Muscle layer of duodenum (tissue), 2 donors: ENCODE results near the gene SPAG16.

Experiments used
- H3K27ac ChIP-seq: one replicate; pipeline ENCODE4 v1.7.0; 2013; ENCODE audit warnings: mild to moderate bottlenecking, low read length
- H3K27me3 ChIP-seq: one replicate; pipeline ENCODE4 v1.7.0; 2013; ENCODE audit warnings: low read depth, mild to moderate bottlenecking, control low read depth, low read length
- H3K36me3 ChIP-seq, 2 donors: one replicate each; pipeline ENCODE4 v1.7.0; 2013; ENCODE audit warnings: low read length in 2 of 2, control low read depth in 1 of 2, mild to moderate bottlenecking in 1 of 2; ENCODE audit not compliant: insufficient read depth in 2 of 2, control insufficient read depth in 1 of 2
- H3K4me1 ChIP-seq, 2 donors: one replicate each; pipeline ENCODE4 v1.7.0; 2013; ENCODE audit warnings: low read length in 2 of 2, mild to moderate bottlenecking in 2 of 2, control low read depth in 1 of 2, moderate library complexity in 1 of 2; ENCODE audit not compliant: insufficient read depth in 2 of 2, control insufficient read depth in 1 of 2
- H3K4me3 ChIP-seq, 2 donors: one replicate each; pipeline ENCODE4 v1.7.0; 2013; ENCODE audit warnings: low read length in 2 of 2, low read depth in 1 of 2, mild to moderate bottlenecking in 1 of 2
- H3K9me3 ChIP-seq, 2 donors: one replicate each; pipeline ENCODE4 v1.7.0; 2013; ENCODE audit warnings: low read length in 2 of 2, control low read depth in 1 of 2, mild to moderate bottlenecking in 1 of 2; ENCODE audit not compliant: control insufficient read depth in 1 of 2
- donor health status: healthy.

SPAG16 gene

GRCh38 chr2:214232271-214232670, 948.0 kb downstream of the SPAG16 start:
- Histone ChIP-seq H3K9me3 (no peaks in the 10 kb centered on the region), H3K27me3 (no peaks in the 10 kb centered on the region), H3K4me1 (no peaks in the 10 kb centered on the region), H3K27ac (no peak overlapping the region), H3K4me3 (no peak overlapping the region), H3K36me3 (no peaks in the 10 kb centered on the region)

GRCh38 chr2:214233164-214233563, 948.9 kb downstream of the SPAG16 start:
- H3K4me1 ChIP-seq, result no peaks in the 10 kb centered on the region
- no peak overlapping the region for H3K27ac ChIP-seq
- H3K27me3 ChIP-seq, result no peaks in the 10 kb centered on the region
- no peaks in the 10 kb centered on the region for H3K9me3 ChIP-seq
- no peak overlapping the region for H3K4me3 ChIP-seq
- H3K36me3 ChIP-seq, result no peaks in the 10 kb centered on the region

DNA sequence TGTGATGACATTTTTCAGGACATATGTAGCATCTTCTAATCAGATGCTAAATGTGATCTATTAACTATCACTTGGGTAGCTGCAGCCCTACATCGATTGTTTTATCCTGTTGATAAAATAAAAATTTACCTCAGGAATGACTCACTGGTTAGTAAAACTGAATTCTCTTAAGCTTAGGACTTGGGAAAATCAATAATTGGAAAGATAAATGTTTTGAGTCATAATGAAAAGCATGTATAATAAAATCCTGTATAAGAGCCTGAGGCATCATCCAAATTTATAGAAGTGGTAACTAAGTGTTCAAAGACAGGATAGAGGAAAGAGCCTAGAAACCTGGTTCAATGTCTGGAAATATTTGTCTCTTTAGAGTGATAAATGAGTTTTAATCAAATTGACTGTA, 958.5 kb downstream of the SPAG16 start:
- Histone ChIP-seq H3K9me3 (no peaks in the 10 kb centered on the region), H3K27me3 (no peaks in the 10 kb centered on the region), H3K36me3 (no peaks in the 10 kb centered on the region), H3K27ac (no peak overlapping the region), H3K4me3 (no peak overlapping the region), H3K4me1 (no peaks in the 10 kb centered on the region)

DNA sequence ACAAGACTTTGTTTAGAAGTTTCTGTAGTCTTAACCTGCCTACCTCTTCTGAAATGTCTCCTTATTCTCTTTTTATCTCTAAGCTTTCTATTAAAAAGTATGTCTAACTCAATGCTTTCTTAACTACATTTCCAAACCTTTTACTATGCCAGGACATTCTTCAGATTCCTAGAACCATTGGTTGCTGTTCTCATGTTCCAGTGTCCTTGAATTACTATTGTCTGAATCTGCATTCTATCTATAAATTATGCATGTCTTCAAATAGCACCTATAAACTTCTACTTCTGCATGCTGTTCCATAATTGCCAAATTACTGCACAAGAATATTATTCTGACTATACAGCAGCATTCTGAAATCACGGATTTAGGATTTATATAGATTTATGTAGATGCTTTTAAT, 960.6 kb downstream of the SPAG16 start:
- Histone ChIP-seq H3K27me3 (no peaks in the 10 kb centered on the region), H3K27ac (no peak overlapping the region), H3K9me3 (no peaks in the 10 kb centered on the region), H3K4me1 (no peaks in the 10 kb centered on the region), H3K36me3 (no peaks in the 10 kb centered on the region), H3K4me3 (no peak overlapping the region)

DNA sequence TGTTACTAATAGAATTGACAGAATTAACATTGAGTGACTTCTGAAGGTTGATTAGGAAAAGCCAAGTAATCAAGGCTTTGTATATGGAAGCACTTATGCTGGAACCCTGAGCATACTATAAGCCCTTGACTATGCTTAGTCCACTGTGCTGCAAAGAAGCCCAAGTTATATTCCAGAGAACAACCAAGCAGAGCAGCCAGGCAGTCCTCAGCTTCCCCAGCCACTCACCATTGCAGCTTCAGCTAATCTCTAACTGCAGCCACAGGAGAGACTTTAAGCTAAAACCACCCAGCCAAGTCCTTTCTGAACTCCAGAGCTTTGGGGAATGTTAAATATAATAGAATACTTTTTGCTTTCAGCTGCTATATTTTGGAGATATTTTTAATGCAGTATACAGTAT, 962.2 kb downstream of the SPAG16 start:
- H3K4me1 ChIP-seq, result no peaks in the 10 kb centered on the region
- no peak overlapping the region for H3K27ac ChIP-seq
- no peaks in the 10 kb centered on the region for H3K27me3 ChIP-seq
- H3K4me3 ChIP-seq, result no peak overlapping the region
- no peaks in the 10 kb centered on the region for H3K36me3 ChIP-seq
- H3K9me3 ChIP-seq, result no peaks in the 10 kb centered on the region

GRCh38 chr2:214247531-214247930, 963.3 kb downstream of the SPAG16 start:
- no peaks in the 10 kb centered on the region for H3K27me3 ChIP-seq
- no peaks in the 10 kb centered on the region for H3K4me1 ChIP-seq
- H3K36me3 ChIP-seq, result no peaks in the 10 kb centered on the region
- no peak overlapping the region for H3K4me3 ChIP-seq
- H3K9me3 ChIP-seq, result no peaks in the 10 kb centered on the region
- H3K27ac ChIP-seq, result no peak overlapping the region

- H3K36me3 ChIP-seq, result no peaks in the 10 kb centered on the region
- no peaks in the 10 kb centered on the region for H3K9me3 ChIP-seq
- H3K4me1 ChIP-seq, result no peaks in the 10 kb centered on the region
- no peak overlapping the region for H3K4me3 ChIP-seq
- H3K27me3 ChIP-seq, result no peaks in the 10 kb centered on the region
- no peak overlapping the region for H3K27ac ChIP-seq
These were observed 970.8 kb downstream of the SPAG16 start for GRCh38 chr2:214255046-214255445.

GRCh38 chr2:214261683-214262082, 977.4 kb downstream of the SPAG16 start:
- Histone ChIP-seq H3K27ac (no peak overlapping the region), H3K27me3 (no peaks in the 10 kb centered on the region), H3K36me3 (no peaks in the 10 kb centered on the region), H3K4me1 (no peaks in the 10 kb centered on the region), H3K4me3 (no peak overlapping the region), H3K9me3 (no peaks in the 10 kb centered on the region)

DNA sequence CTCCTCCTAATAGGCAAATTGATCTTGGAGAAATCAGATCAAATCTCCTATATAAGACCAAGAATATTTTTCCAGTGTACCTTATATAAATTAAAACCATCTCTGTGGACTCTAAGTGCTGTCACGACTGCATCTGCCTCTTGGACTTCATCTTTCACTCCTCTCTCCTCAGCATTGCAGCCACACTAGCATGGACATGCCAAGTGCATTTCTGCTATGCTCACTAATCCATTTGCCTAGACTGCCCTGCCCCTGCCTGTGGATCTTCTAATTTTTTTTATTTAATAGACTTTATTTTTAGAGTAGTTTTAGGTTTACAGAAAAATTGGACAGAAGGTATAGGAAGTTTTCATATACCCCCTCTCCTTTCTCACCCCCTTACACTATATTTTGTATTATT, 979.9 kb downstream of the SPAG16 start:
- H3K4me3 ChIP-seq, result no peak overlapping the region
- H3K4me1 ChIP-seq, result no peaks in the 10 kb centered on the region
- H3K27me3 ChIP-seq, result no peaks in the 10 kb centered on the region
- H3K27ac ChIP-seq, result no peak overlapping the region
- no peaks in the 10 kb centered on the region for H3K36me3 ChIP-seq
- H3K9me3 ChIP-seq, result no peaks in the 10 kb centered on the region

- Histone ChIP-seq H3K4me1 (no peaks in the 10 kb centered on the region), H3K27ac (no peak overlapping the region), H3K9me3 (no peaks in the 10 kb centered on the region), H3K27me3 (no peaks in the 10 kb centered on the region), H3K36me3 (no peaks in the 10 kb centered on the region), H3K4me3 (no peak overlapping the region)
These were observed 981.8 kb downstream of the SPAG16 start for GRCh38 chr2:214265991-214266489.

DNA sequence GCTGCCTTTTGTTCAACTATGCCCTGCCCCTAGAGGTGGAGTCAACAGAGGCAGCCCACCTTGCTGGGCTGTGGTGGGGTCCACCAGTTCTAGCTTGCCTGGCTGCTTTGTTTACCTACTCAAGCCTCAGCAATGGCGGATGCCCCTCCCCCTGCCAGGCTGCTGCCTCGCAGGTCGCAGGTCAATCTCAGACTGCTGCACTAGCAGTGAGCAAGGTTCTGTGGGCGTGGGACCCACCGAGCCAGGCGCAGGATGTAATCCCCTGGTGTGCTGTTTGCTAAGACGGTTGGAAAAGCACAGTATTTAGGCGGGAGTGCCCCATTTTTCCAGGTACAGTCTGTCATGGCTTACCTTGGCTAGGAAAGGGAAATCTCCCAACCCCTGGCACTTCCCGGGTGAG, 993.6 kb downstream of the SPAG16 start:
- Histone ChIP-seq H3K27me3 (no peaks in the 10 kb centered on the region), H3K4me1 (no peaks in the 10 kb centered on the region), H3K36me3 (no peaks in the 10 kb centered on the region), H3K9me3 (peaks cover 0 to 3% of the 10 kb centered on the region in 2 donors), H3K27ac (no peak overlapping the region), H3K4me3 (no peak overlapping the region)

DNA sequence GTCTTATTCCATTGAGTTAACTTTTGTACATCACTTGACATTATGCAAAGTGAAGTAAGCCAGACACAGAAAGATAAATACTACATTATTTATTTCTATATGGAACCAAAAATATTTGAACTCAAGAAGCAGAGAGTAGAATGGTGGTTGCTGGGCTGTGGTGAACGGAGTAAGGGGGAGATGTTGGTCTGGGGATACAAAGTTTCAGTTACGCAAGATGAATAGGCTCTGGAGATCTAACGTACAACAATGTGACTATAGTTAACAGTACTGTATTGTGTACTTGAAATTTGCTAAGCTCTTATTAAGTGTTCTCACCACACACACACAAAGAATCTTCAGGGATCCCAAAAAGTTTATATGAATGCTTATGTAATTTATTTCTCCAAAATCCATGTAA, 1001.7 kb downstream of the SPAG16 start:
- no peaks in the 10 kb centered on the region for H3K36me3 ChIP-seq
- no peaks in the 10 kb centered on the region for H3K9me3 ChIP-seq
- no peaks in the 10 kb centered on the region for H3K4me1 ChIP-seq
- no peak overlapping the region for H3K27ac ChIP-seq
- no peak overlapping the region for H3K4me3 ChIP-seq
- no peaks in the 10 kb centered on the region for H3K27me3 ChIP-seq
